SK-N-SH (cell line): ENCODE data around the gene FAM120B. TPM values are rescaled to one million over a fixed set of nuclear protein-coding genes. Genes with fewer than 3 reads are reported as not detected.

Source experiments
- CTCF ChIA-PET: fragments of 300-600, 350-600 bp; formaldehyde crosslinking; extraction: SDS; loops from one replicate; lab custom pipeline; 2021; lab: Yijun Ruan, JAX
- POLR2A ChIA-PET: fragments of 350-600 bp; sonication (Branson Sonifier 250); formaldehyde crosslinking; extraction: SDS; loops from one replicate; lab custom pipeline; 2020; ENCODE audit warnings: antibody characterized with exemption, inconsistent platforms; lab: Yijun Ruan, JAX
- DNase-seq: peaks from one replicate; pipeline ENCODE4 v3.0.0; 2012
- H2AFZ ChIP-seq: fragments of 200-600 bp; sonication (generic); 2 replicates; pipeline ENCODE4 v1.8.1; 2016; ENCODE audit warnings: antibody characterized with exemption, mild to moderate bottlenecking, low read depth
- H3F3A ChIP-seq: fragments of 200-600 bp; sonication (generic); replicated peaks from 2 replicates; pipeline ENCODE3; 2016; ENCODE audit warnings: antibody characterized with exemption, mild to moderate bottlenecking; ENCODE audit not compliant: insufficient read depth
- H3K27ac ChIP-seq, 2 experiments: fragments of 200-500 bp in 1 of 2; fragments of 200-600 bp in 1 of 2; sonication (Bioruptor generic) in 1 of 2; sonication (generic), shearing (Covaris generic) in 1 of 2; 2 replicates each; pipeline versions ENCODE4 v1.5.1 to v1.6.1; 2014 to 2016; ENCODE audit warnings: low read depth in 2 of 2, inconsistent platforms in 1 of 2, low read length in 1 of 2, mild to moderate bottlenecking in 1 of 2, mixed read lengths in 1 of 2
- H3K27me3 ChIP-seq: fragments of 200-600 bp; sonication (generic), shearing (Covaris generic); 2 replicates; pipeline ENCODE4 v1.6.1; 2016; ENCODE audit warnings: mixed run types; ENCODE audit not compliant: insufficient read depth
- H3K36me3 ChIP-seq, 2 experiments: fragments of 200-500 bp in 1 of 2; fragments of 200-600 bp in 1 of 2; sonication (Bioruptor generic) in 1 of 2; sonication (generic) in 1 of 2; replicated peaks in 1 of 2; 2 replicates each; pipeline versions ENCODE3 to v1.5.1; 2014 to 2016; ENCODE audit warnings: low read length in 1 of 2, mild to moderate bottlenecking in 1 of 2; ENCODE audit not compliant: insufficient read depth in 2 of 2, control insufficient read depth in 1 of 2
- H3K4me1 ChIP-seq, 2 experiments: fragments of 200-500 bp in 1 of 2; fragments of 200-600 bp in 1 of 2; sonication (Bioruptor generic) in 1 of 2; sonication (generic), shearing (Covaris generic) in 1 of 2; 2 replicates each; pipeline versions ENCODE4 v1.5.1 to v1.6.1; 2014 to 2016; ENCODE audit warnings: low read depth in 1 of 2, low read length in 1 of 2, mixed run types in 1 of 2; ENCODE audit not compliant: insufficient read depth in 2 of 2, control insufficient read depth in 1 of 2
- H3K4me2 ChIP-seq: fragments of 200-600 bp; sonication (generic), shearing (Covaris generic); 2 replicates; pipeline ENCODE4 v1.6.1; 2017; ENCODE audit warnings: mixed run types
- H3K4me3 ChIP-seq, 2 experiments: fragments of 200-500 bp in 1 of 2; fragments of 200-600 bp in 1 of 2; sonication (Bioruptor generic) in 1 of 2; sonication (generic), shearing (Covaris generic) in 1 of 2; 2 replicates each; pipeline versions ENCODE4 v1.5.1 to v1.8.1; 2014 to 2016; ENCODE audit warnings: low read depth in 2 of 2, inconsistent platforms in 1 of 2, low read length in 1 of 2, mild to moderate bottlenecking in 1 of 2, mixed read lengths in 1 of 2, moderate library complexity in 1 of 2
- H3K79me2 ChIP-seq: fragments of 200-600 bp; sonication (generic); 2 replicates; pipeline ENCODE4 v1.8.1; 2017; ENCODE audit warnings: mild to moderate bottlenecking; ENCODE audit not compliant: insufficient read depth
- H3K9ac ChIP-seq: fragments of 200-600 bp; sonication (generic); 2 replicates; pipeline ENCODE4 v1.6.1; 2017; ENCODE audit warnings: mixed run types
- H3K9me2 ChIP-seq: fragments of 200-600 bp; sonication (generic); 2 replicates; pipeline ENCODE4 v1.6.1; 2017; ENCODE audit warnings: mixed run types
- H3K9me3 ChIP-seq: fragments of 200-600 bp; sonication (generic); 2 replicates; pipeline ENCODE4 v1.6.1; 2017; ENCODE audit warnings: mixed run types, mild to moderate bottlenecking, moderate library complexity
- H4K20me1 ChIP-seq: fragments of 200-600 bp; sonication (generic); 2 replicates; pipeline ENCODE4 v1.6.1; 2017; ENCODE audit warnings: mild to moderate bottlenecking, mixed run types; ENCODE audit not compliant: insufficient read depth
- CHD2 ChIP-seq: fragments of 150-350 bp; IDR thresholded peaks from 2 replicates; pipeline ENCODE4 v1.6.1; 2018; ENCODE audit warnings: low read length; ENCODE audit not compliant: partially characterized antibody
- EP300 ChIP-seq, 2 experiments: IDR thresholded peaks; 2 replicates each; pipeline versions ENCODE4 v1.4.0 to v1.6.1; 2012; ENCODE audit warnings: borderline replicate concordance in 1 of 2, low read depth in 1 of 2, low read length in 1 of 2
- FOSL2 ChIP-seq: IDR thresholded peaks from 2 replicates; pipeline ENCODE4 v1.4.0; 2012; ENCODE audit warnings: low read depth, mild to moderate bottlenecking, moderate library complexity, borderline replicate concordance
- FOXM1 ChIP-seq: IDR thresholded peaks from 2 replicates; pipeline ENCODE4 v1.4.0; 2012; ENCODE audit warnings: low read depth, mild to moderate bottlenecking
- GABPA ChIP-seq: IDR thresholded peaks from 2 replicates; pipeline ENCODE4 v1.4.0; 2012; ENCODE audit warnings: low read depth, mild to moderate bottlenecking
- NRF1 ChIP-seq: IDR thresholded peaks from 2 replicates; pipeline ENCODE4 v1.6.1; 2012; ENCODE audit warnings: low read depth, mild to moderate bottlenecking, low read length
- POLR2AphosphoS5 ChIP-seq: IDR thresholded peaks from 2 replicates; pipeline ENCODE4 v1.6.1; 2012; ENCODE audit warnings: low read depth, low read length
- REST ChIP-seq: IDR thresholded peaks from 2 replicates; pipeline ENCODE4 v1.6.1; 2012; ENCODE audit warnings: mild to moderate bottlenecking, low read depth, low read length, moderate library complexity
- SIN3A ChIP-seq: IDR thresholded peaks from 2 replicates; pipeline ENCODE4 v1.6.1; 2012; ENCODE audit warnings: low read depth, mild to moderate bottlenecking, low read length, moderate library complexity, borderline replicate concordance
- TAF1 ChIP-seq: IDR thresholded peaks from 2 replicates; pipeline ENCODE4 v1.6.1; 2012; ENCODE audit warnings: low read depth, mild to moderate bottlenecking, low read length, moderate library complexity, borderline replicate concordance
- TCF12 ChIP-seq: IDR thresholded peaks from 2 replicates; pipeline ENCODE4 v1.4.0; 2012
- TEAD4 ChIP-seq: IDR thresholded peaks from 2 replicates; pipeline ENCODE4 v1.4.0; 2012; ENCODE audit warnings: mild to moderate bottlenecking, borderline replicate concordance; ENCODE audit not compliant: insufficient read depth
- YY1 ChIP-seq: IDR thresholded peaks from 2 replicates; pipeline ENCODE4 v1.4.0; 2012; ENCODE audit warnings: low read depth, mild to moderate bottlenecking
- WGBS: methylation state at CpG from one replicate; pipeline ENCODE4 v1.1.6; 2017; ENCODE audit warnings: low lambda C conversion rate; 5-methylcytosine and 5-hydroxymethylcytosine counted together
- polyA plus RNA-seq, 3 experiments: library from polyadenylated mRNA; depleted of rRNA; stranded (reverse); fragments of >200 nt; gene quantifications; 2 replicates each; pipeline ENCODE4 v1.2.3, GENCODE V29; 2012
- TF ChIP-seq, protein P1 (sequence below): IDR thresholded peaks from 2 replicates; pipeline ENCODE4 v1.4.0; 2012; ENCODE audit warnings: low read depth
- TF ChIP-seq, protein P2 (sequence below): fragments of 150-350 bp; IDR thresholded peaks from 2 replicates; pipeline ENCODE4 v1.6.1; 2017; ENCODE audit warnings: antibody characterized with exemption, low read length, low read depth, borderline replicate concordance
- TF ChIP-seq, protein P3 (sequence below): fragments of 200-600 bp; sonication (generic); IDR thresholded peaks from 2 replicates; pipeline ENCODE4 v1.6.1; 2017; ENCODE audit warnings: antibody characterized with exemption, mild to moderate bottlenecking, moderate library complexity
- TF ChIP-seq, protein P4 (sequence below): IDR thresholded peaks from 2 replicates; pipeline ENCODE4 v1.4.0; 2012; ENCODE audit warnings: low read depth, borderline replicate concordance

Gene FAM120B
- polyA plus RNA-seq, 1 of the 3 experiments (the other 2 are of a cell fraction): 7.7 TPM

DNA sequence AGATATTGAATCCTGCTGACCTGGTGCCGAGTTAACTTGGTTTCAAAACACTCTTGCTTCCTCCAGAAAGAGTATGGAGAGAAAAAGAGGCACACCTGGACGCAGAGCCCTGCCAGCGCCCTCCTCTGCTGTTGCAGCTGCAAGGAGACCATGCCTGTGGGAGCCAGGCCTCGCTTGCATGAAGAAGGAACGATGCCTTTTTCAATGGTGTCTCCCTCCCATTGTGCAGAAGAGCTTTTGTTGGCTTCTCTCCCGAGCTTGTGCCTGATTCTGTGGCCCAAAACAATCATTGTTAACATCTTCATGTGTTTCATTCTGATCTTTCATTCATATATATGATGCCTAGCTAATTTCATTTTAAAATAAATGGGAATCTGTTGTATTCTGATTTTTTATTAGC is 98.1 kb downstream of the FAM120B start:
- POLR2A ChIA-PET: no interaction called here
- no peaks in the 10 kb centered on the region for H3K79me2 ChIP-seq
- peaks cover 10 to 51% of the 10 kb centered on the region in 2 experiments for H3K36me3 ChIP-seq
- CTCF ChIA-PET: no interaction called here
- DNase-seq: no peak
- no peak overlapping the region for H3K4me3 ChIP-seq
- TF ChIP-seq, protein P1, sequence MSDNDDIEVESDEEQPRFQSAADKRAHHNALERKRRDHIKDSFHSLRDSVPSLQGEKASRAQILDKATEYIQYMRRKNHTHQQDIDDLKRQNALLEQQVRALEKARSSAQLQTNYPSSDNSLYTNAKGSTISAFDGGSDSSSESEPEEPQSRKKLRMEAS: no peak
- TF ChIP-seq TEAD4 (no peak), FOSL2 (no peak), REST (no peak), EP300 (IDR thresholded peaks at IDR 0.05; ENCODE audit: borderline replicate concordance in 1 of 2, low read depth in 1 of 2, low read length in 1 of 2) (no peak), NRF1 (no peak), TAF1 (no peak)
- peak overlapping the region; percentile 56 for H3K4me2 ChIP-seq
- no peaks in the 10 kb centered on the region for H3K27me3 ChIP-seq
- no peak overlapping the region for H2AFZ ChIP-seq
- WGBS: 86% methylated on average over 6 of the region's 6 CpGs
- no peaks in the 10 kb centered on the region for H3K9me3 ChIP-seq
- no peaks in the 10 kb centered on the region for H4K20me1 ChIP-seq
- H3K27ac ChIP-seq: peak overlapping the region; percentile 39 to 95
- H3K9me2 ChIP-seq: no peaks in the 10 kb centered on the region
- peaks cover 0 to 19% of the 10 kb centered on the region in 2 experiments; a peak in 2 of 4 replicates for H3K4me1 ChIP-seq
- H3F3A ChIP-seq: peaks cover 37% of the 10 kb centered on the region
- peak overlapping the region; percentile 67; the same call in 1 of the 2 replicates for H3K9ac ChIP-seq

- CTCF ChIA-PET: no interaction called here
- 21% methylated on average over 8 of the region's 8 CpGs for WGBS
- Histone ChIP-seq H3K27me3 (no peaks in the 10 kb centered on the region), H3F3A (peaks cover 37% of the 10 kb centered on the region), H4K20me1 (no peaks in the 10 kb centered on the region), H3K79me2 (no peaks in the 10 kb centered on the region), H3K4me2 (peak overlapping the region; percentile 56), H2AFZ (0 out of 2 replicates have a peak overlapping the region, but pooled peaks have one; percentile 42), H3K27ac (peak overlapping the region; percentile 43 to 95; a peak in 3 of 4 replicates), H3K9me3 (no peaks in the 10 kb centered on the region), H3K9me2 (no peaks in the 10 kb centered on the region), H3K4me1 (peaks cover 0 to 19% of the 10 kb centered on the region in 2 experiments; a peak in 2 of 4 replicates), H3K36me3 (peaks cover 10 to 48% of the 10 kb centered on the region in 2 experiments), H3K4me3 (no peak overlapping the region), H3K9ac (peak overlapping the region; percentile 67)
- no peak for DNase-seq
- POLR2A ChIA-PET: no interaction called here
- TF ChIP-seq GABPA (peak; percentile 11; the same call in 1 of the 2 replicates), SIN3A (peak; percentile 65; the same call in 1 of the 2 replicates), POLR2AphosphoS5 (peak; percentile 58; the same call in 1 of the 2 replicates), TCF12 (peak; percentile 86), YY1 (peak; percentile 32; the same call in 1 of the 2 replicates), FOXM1 (peak; percentile 74; the same call in 1 of the 2 replicates), CHD2 (no peak)
- TF ChIP-seq, protein P1: peak; percentile 82
- TF ChIP-seq, protein P2, sequence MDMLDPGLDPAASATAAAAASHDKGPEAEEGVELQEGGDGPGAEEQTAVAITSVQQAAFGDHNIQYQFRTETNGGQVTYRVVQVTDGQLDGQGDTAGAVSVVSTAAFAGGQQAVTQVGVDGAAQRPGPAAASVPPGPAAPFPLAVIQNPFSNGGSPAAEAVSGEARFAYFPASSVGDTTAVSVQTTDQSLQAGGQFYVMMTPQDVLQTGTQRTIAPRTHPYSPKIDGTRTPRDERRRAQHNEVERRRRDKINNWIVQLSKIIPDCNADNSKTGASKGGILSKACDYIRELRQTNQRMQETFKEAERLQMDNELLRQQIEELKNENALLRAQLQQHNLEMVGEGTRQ: no peak
- TF ChIP-seq, protein P3, sequence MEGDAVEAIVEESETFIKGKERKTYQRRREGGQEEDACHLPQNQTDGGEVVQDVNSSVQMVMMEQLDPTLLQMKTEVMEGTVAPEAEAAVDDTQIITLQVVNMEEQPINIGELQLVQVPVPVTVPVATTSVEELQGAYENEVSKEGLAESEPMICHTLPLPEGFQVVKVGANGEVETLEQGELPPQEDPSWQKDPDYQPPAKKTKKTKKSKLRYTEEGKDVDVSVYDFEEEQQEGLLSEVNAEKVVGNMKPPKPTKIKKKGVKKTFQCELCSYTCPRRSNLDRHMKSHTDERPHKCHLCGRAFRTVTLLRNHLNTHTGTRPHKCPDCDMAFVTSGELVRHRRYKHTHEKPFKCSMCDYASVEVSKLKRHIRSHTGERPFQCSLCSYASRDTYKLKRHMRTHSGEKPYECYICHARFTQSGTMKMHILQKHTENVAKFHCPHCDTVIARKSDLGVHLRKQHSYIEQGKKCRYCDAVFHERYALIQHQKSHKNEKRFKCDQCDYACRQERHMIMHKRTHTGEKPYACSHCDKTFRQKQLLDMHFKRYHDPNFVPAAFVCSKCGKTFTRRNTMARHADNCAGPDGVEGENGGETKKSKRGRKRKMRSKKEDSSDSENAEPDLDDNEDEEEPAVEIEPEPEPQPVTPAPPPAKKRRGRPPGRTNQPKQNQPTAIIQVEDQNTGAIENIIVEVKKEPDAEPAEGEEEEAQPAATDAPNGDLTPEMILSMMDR: no peak
- TF ChIP-seq, protein P4, sequence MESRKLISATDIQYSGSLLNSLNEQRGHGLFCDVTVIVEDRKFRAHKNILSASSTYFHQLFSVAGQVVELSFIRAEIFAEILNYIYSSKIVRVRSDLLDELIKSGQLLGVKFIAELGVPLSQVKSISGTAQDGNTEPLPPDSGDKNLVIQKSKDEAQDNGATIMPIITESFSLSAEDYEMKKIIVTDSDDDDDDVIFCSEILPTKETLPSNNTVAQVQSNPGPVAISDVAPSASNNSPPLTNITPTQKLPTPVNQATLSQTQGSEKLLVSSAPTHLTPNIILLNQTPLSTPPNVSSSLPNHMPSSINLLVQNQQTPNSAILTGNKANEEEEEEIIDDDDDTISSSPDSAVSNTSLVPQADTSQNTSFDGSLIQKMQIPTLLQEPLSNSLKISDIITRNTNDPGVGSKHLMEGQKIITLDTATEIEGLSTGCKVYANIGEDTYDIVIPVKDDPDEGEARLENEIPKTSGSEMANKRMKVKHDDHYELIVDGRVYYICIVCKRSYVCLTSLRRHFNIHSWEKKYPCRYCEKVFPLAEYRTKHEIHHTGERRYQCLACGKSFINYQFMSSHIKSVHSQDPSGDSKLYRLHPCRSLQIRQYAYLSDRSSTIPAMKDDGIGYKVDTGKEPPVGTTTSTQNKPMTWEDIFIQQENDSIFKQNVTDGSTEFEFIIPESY: no peak; the same call in 1 of the 2 replicates
These were observed 98.9 kb downstream of the FAM120B start for GRCh38 chr6:170405311-170405975.
